GM23248 (cell line): ENCODE results near the gene PPFIA1. TPM values are rescaled to one million over a fixed set of nuclear protein-coding genes. Genes with fewer than 3 reads are reported as not detected.

Source experiments
- DNase-seq: peaks from one replicate; pipeline ENCODE4 v3.0.0-alpha.2; 2015
- H2AFZ ChIP-seq: fragments of 200-600 bp; sonication (generic); 2 replicates; pipeline ENCODE4 v1.6.1; 2016; ENCODE audit warnings: antibody characterized with exemption
- H3F3A ChIP-seq: fragments of 200-600 bp; sonication (generic); 2 replicates; pipeline ENCODE4 v1.6.1; 2016; ENCODE audit warnings: mild to moderate bottlenecking, antibody characterized with exemption, mixed run types; ENCODE audit not compliant: insufficient read depth
- H3K27ac ChIP-seq: fragments of 200-600 bp; sonication (generic); 2 replicates; pipeline ENCODE4 v1.5.1; 2016; ENCODE audit warnings: mild to moderate bottlenecking
- H3K27me3 ChIP-seq: fragments of 200-600 bp; sonication (generic); replicated peaks from 2 replicates; pipeline ENCODE4 v1.6.1; 2016; ENCODE audit warnings: mild to moderate bottlenecking; ENCODE audit not compliant: insufficient read depth
- H3K36me3 ChIP-seq: fragments of 200-600 bp; sonication (generic); 2 replicates; pipeline ENCODE4 v1.6.1; 2016; ENCODE audit warnings: low read depth, mild to moderate bottlenecking
- H3K4me1 ChIP-seq: fragments of 200-600 bp; sonication (generic); 2 replicates; pipeline ENCODE4 v1.6.1; 2016; ENCODE audit warnings: mild to moderate bottlenecking; ENCODE audit not compliant: insufficient read depth
- H3K4me2 ChIP-seq: fragments of 200-600 bp; sonication (generic); one replicate; pipeline ENCODE4 v1.6.1; 2016; ENCODE audit warnings: mild to moderate bottlenecking; ENCODE audit not compliant: unreplicated experiment
- H3K4me3 ChIP-seq: fragments of 200-600 bp; sonication (generic); 2 replicates; pipeline ENCODE4 v1.5.1; 2016; ENCODE audit warnings: mild to moderate bottlenecking
- H3K79me2 ChIP-seq: fragments of 200-600 bp; sonication (generic); 2 replicates; pipeline ENCODE4 v1.6.1; 2016; ENCODE audit warnings: mild to moderate bottlenecking; ENCODE audit not compliant: insufficient read depth
- H3K9ac ChIP-seq: fragments of 200-600 bp; sonication (generic); 2 replicates; pipeline ENCODE4 v1.6.1; 2016; ENCODE audit warnings: mild to moderate bottlenecking
- H3K9me2 ChIP-seq: fragments of 200-600 bp; sonication (generic); 2 replicates; pipeline ENCODE4 v1.6.1; 2016; ENCODE audit warnings: mixed run types, mild to moderate bottlenecking, moderate library complexity; ENCODE audit not compliant: insufficient read depth
- H3K9me3 ChIP-seq: fragments of 200-600 bp; sonication (generic); one replicate; pipeline ENCODE4 v1.6.1; 2017; ENCODE audit warnings: low read depth
- H4K20me1 ChIP-seq: fragments of 200-600 bp; sonication (generic); 2 replicates; pipeline ENCODE4 v1.6.0; 2016; ENCODE audit not compliant: insufficient read depth
- EZH2 ChIP-seq: fragments of 200-600 bp; sonication (generic); IDR thresholded peaks from 2 replicates; pipeline ENCODE4 v1.6.1; 2018; ENCODE audit warnings: antibody characterized with exemption, mild to moderate bottlenecking; ENCODE audit not compliant: insufficient read depth, poor library complexity, severe bottlenecking
- EZH2phosphoT487 ChIP-seq: fragments of 200-600 bp; sonication (generic); IDR thresholded peaks from 2 replicates; pipeline ENCODE4 v1.6.1; 2018; ENCODE audit warnings: antibody characterized with exemption, moderate library complexity, mild to moderate bottlenecking, low read depth; ENCODE audit not compliant: insufficient read depth
- WGBS, 2 experiments: methylation state at CpG; one replicate each; pipeline ENCODE4 v1.1.6; 2015 to 2017; ENCODE audit warnings: low lambda C conversion rate in 2 of 2, low coverage in 1 of 2; ENCODE audit errors: missing lambda C conversion rate in 2 of 2; 5-methylcytosine and 5-hydroxymethylcytosine counted together
- in situ Hi-C: fragments of 300-500 bp; cut with MboI; formaldehyde crosslinking; loops from 2 replicates; pipeline ENCODE4 v1.15.0; 2020
- polyA plus RNA-seq: library from polyadenylated mRNA; unstranded; fragments of >200 nt; fragmentation: Nextera tagmentation; extraction: Ambion mirVana; gene quantifications from 2 replicates; pipeline ENCODE4 v1.2.1, GENCODE V29; 2016
- total RNA-seq: library from RNA; depleted of rRNA; stranded (reverse); fragments of >200 nt; shearing (Covaris generic); gene quantifications from 2 replicates; pipeline ENCODE4 v1.2.3, GENCODE V29; 2014

The PPFIA1 gene
- total and polyA plus RNA-seq, 2 experiments from 2014 or later: 22.8 to 36.9 TPM

DNA sequence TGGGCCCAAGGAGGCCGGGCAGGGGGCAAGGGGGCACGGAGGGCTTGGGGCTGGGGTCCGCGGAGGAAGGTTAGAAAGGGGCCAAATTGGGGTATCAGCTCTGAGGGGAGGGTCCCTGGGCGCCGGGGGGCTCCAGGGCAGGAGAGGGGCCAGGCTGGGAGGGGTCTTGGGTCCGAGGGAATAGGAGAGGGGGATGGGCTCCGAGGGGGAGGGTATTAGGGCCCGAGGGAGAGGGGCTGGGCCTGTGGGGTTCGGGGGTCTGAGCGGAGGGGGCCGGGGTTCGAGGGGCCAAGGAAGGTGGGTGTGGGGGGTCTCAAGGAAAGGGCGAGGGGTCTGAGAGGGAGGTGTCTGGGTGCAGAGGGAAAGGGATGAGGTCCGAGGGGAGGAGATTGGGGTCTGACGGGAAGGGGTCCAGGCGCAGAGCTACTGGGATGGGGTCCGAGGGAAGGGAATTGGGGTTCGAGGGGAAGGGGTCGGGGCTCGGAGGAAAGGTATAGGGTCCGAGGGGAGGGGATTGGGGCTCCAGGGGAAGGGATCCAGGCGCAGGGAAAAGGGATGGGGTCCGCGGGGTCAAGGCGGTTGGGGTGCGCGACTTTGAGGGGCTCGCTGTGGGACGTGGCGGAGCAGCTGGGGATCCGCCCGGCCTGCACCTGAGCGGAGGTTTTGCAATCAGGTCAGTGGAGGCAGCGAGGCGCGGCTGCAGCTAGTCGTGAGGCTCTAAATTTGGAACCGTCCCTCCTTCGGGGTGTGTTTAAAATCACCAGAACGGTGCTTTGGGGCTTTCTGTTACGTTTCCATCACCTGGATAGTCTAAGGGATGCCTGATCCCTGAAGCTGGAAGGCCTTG, 128.6 kb downstream of the PPFIA1 start:
- H3K27me3 ChIP-seq: no peaks in the 10 kb centered on the region
- WGBS, 2 experiments: 1 to 2% methylated on average over 21 to 42 of the region's 42 CpGs
- peak overlapping the region; percentile 48; the same call in 1 of the 2 replicates for H2AFZ ChIP-seq
- no peaks in the 10 kb centered on the region for H3K9me3 ChIP-seq
- peak overlapping the region; percentile 88 for H3K4me3 ChIP-seq
- H3K36me3 ChIP-seq: no peaks in the 10 kb centered on the region
- peak overlapping the region; percentile 99 for H3K9ac ChIP-seq
- H3K4me1 ChIP-seq: peaks cover 24% of the 10 kb centered on the region
- in situ Hi-C loops: no loop called here
- peaks cover 11% of the 10 kb centered on the region; the same call in 1 of the 2 replicates for H4K20me1 ChIP-seq
- DNase-seq: no peak
- peaks cover 16% of the 10 kb centered on the region for H3F3A ChIP-seq
- peak overlapping the region; percentile 97 for H3K4me2 ChIP-seq
- TF ChIP-seq EZH2: no peak
- no peak for TF ChIP-seq EZH2phosphoT487
- H3K9me2 ChIP-seq: no peaks in the 10 kb centered on the region
- H3K79me2 ChIP-seq: peaks cover 92% of the 10 kb centered on the region
- H3K27ac ChIP-seq: peak overlapping the region; percentile 96

DNA sequence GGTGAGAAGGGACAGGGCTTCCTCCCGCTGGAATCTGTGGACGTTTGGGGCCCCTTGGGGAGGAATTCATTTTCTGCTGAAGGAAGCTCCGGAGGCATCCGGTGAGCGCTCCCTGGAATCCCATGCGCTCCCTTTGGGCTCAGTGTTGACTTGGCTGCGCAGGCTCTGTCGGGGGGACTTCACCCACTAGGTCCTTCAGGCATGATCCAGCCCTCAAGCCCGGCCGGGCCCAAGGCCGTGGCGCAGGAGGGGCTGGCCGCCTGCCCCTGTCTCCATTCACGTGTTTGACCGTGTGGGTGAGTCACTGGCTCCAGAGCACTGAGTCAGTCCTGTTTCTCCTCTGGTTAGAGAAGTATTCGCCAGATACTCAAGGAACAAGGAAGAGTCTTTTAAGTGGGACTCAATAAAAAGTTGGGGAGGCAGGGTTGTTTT, 129.2 kb downstream of the PPFIA1 start:
- Histone ChIP-seq H3K9me2 (no peaks in the 10 kb centered on the region), H3K4me1 (peaks cover 24% of the 10 kb centered on the region), H3K27me3 (no peaks in the 10 kb centered on the region), H3K36me3 (no peaks in the 10 kb centered on the region), H2AFZ (0 out of 2 replicates have a peak overlapping the region, but pooled peaks have one; percentile 48), H3K4me2 (peak overlapping the region; percentile 97), H4K20me1 (peaks cover 14% of the 10 kb centered on the region; the same call in 1 of the 2 replicates), H3K9ac (peak overlapping the region; percentile 99), H3F3A (peaks cover 16% of the 10 kb centered on the region), H3K27ac (peak overlapping the region; percentile 96), H3K79me2 (peaks cover 96% of the 10 kb centered on the region), H3K9me3 (no peaks in the 10 kb centered on the region), H3K4me3 (peak overlapping the region; percentile 88)
- WGBS, 2 experiments: 1% methylated on average over 16 of the region's 16 CpGs
- in situ Hi-C loops: no loop called here
- peak; percentile 98 for DNase-seq
- TF ChIP-seq EZH2phosphoT487 (no peak), EZH2 (no peak)

DNA sequence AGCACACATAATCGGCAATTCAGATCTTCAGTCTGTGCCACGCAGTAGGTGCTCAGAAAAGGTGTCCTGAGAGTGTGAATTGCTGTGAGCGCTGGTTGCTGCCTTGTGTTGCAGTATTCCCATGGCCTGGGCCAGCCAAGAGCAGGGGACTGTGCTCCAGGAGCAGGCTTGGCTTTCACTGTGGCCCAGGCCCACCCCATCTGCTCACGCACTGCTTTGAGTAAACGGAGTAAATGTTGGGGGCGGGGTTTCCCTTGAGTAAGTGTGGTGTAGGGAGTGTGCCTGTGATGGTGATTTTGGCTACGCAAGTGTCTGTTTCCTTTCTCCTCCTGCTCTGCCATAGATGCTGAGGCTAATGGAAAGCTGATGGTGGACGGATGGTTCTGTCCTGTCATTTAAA, 130.2 kb downstream of the PPFIA1 start:
- Histone ChIP-seq H3K9ac (peak overlapping the region; percentile 99), H3K27me3 (no peaks in the 10 kb centered on the region), H3F3A (peaks cover 16% of the 10 kb centered on the region), H4K20me1 (peaks cover 20% of the 10 kb centered on the region; the same call in 1 of the 2 replicates), H2AFZ (no peak overlapping the region), H3K79me2 (peaks cover 96% of the 10 kb centered on the region), H3K4me3 (peak overlapping the region; percentile 88; the same call in 1 of the 2 replicates), H3K36me3 (peaks cover 7% of the 10 kb centered on the region), H3K27ac (peak overlapping the region; percentile 96), H3K4me1 (peaks cover 24% of the 10 kb centered on the region), H3K4me2 (peak overlapping the region; percentile 97), H3K9me2 (no peaks in the 10 kb centered on the region), H3K9me3 (no peaks in the 10 kb centered on the region)
- TF ChIP-seq EZH2phosphoT487 (no peak), EZH2 (no peak)
- no peak for DNase-seq
- in situ Hi-C loops: no loop called here
- WGBS, 2 experiments: 77 to 82% methylated on average over 7 to 8 of the region's 8 CpGs

DNA sequence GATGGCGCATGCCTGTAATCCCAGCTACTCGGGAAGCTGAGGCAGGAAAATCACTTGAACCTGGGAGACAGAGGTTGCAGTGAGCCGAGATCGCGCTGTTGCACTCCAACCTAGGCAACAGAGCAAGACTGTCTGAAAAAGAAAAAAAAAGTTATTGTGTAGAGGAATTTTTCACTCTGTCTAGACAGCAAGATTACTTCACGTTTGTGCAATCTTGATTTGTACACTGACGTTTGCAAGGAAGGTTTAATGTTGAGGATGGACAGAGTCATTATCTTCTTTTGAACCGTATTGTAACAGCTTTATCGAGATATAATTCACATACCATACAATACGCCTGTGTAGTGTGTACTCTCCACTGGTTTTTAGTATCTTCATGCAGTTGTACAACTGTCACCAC, 131.5 kb downstream of the PPFIA1 start:
- Histone ChIP-seq H3K36me3 (peaks cover 20% of the 10 kb centered on the region), H3K9me3 (no peaks in the 10 kb centered on the region), H3K9ac (no peak overlapping the region), H4K20me1 (peaks cover 20% of the 10 kb centered on the region; the same call in 1 of the 2 replicates), H3K4me1 (peaks cover 23% of the 10 kb centered on the region), H3K4me2 (no peak overlapping the region), H3F3A (peaks cover 16% of the 10 kb centered on the region), H3K4me3 (no peak overlapping the region), H3K79me2 (peaks cover 96% of the 10 kb centered on the region), H3K27me3 (no peaks in the 10 kb centered on the region), H2AFZ (no peak overlapping the region), H3K9me2 (no peaks in the 10 kb centered on the region), H3K27ac (no peak overlapping the region)
- DNase-seq: no peak
- no peak for TF ChIP-seq EZH2
- TF ChIP-seq EZH2phosphoT487: no peak
- 91 to 95% methylated on average over 10 of the region's 10 CpGs for WGBS, 2 experiments
- in situ Hi-C loops: no loop called here
